Keratinocyte (primary cell): Measurements from ENCODE around the gene MZT2A.
"Not testable (repeated sequence)": the region's sequence is repeated elsewhere in the genome, so short reads cannot be mapped to it uniquely, and the experiment has no call there.

Experiments
- EZH2 ChIP-seq: IDR thresholded peaks from one replicate; pipeline ENCODE4 v1.6.1; 2012; ENCODE audit warnings: inconsistent platforms, mild to moderate bottlenecking, low read length, moderate library complexity
- TF ChIP-seq, protein P1 (sequence below), 3 experiments: IDR thresholded peaks in 1 of 3; conservative IDR thresholded peaks in 1 of 3; optimal IDR thresholded peaks in 1 of 3; 2 replicates in 2 of 3; 3 replicates in 1 of 3; pipeline versions ENCODE3 to v1.5.1; 2011; ENCODE audit warnings: low read length in 3 of 3, mild to moderate bottlenecking in 3 of 3, moderate library complexity in 2 of 3, control low read depth in 1 of 3, inconsistent platforms in 1 of 3; ENCODE audit not compliant: insufficient read depth in 2 of 3; ENCODE audit errors: extremely low read depth in 1 of 3

DNA sequence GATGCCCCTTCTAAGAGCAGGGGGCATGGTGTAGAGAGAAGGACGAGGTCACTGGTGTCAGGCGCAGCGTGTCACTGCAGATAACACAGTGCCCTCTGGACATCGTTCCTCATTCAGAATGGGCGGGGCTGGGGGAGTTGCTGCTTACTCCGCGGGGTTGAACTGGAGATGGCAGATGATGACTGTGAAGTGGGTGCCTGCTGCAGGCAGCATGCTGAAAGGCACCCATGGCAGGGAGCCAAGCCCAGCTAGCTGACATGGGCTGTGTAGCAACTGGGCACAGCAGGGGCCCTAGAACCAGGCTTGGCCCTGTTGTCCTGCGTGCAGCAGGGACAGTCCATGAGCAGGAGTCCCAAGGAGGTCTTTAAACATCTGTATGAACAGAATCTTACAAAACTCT lies 20.6 kb downstream of the MZT2A start:
- TF ChIP-seq EZH2, result not testable (repeated sequence)
- TF ChIP-seq, protein P1, sequence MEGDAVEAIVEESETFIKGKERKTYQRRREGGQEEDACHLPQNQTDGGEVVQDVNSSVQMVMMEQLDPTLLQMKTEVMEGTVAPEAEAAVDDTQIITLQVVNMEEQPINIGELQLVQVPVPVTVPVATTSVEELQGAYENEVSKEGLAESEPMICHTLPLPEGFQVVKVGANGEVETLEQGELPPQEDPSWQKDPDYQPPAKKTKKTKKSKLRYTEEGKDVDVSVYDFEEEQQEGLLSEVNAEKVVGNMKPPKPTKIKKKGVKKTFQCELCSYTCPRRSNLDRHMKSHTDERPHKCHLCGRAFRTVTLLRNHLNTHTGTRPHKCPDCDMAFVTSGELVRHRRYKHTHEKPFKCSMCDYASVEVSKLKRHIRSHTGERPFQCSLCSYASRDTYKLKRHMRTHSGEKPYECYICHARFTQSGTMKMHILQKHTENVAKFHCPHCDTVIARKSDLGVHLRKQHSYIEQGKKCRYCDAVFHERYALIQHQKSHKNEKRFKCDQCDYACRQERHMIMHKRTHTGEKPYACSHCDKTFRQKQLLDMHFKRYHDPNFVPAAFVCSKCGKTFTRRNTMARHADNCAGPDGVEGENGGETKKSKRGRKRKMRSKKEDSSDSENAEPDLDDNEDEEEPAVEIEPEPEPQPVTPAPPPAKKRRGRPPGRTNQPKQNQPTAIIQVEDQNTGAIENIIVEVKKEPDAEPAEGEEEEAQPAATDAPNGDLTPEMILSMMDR (optimal IDR thresholded peaks at IDR 0.05 in 1 of 3, IDR thresholded peaks at IDR 0.05 in 1 of 3, conservative IDR thresholded peaks at IDR 0.05 in 1 of 3; ENCODE audit: extremely low read depth in 1 of 3, insufficient read depth in 2 of 3, low read length in 3 of 3), result not testable (repeated sequence)
